ENCODE measurements around the gene NACC2.

NACC2 gene

GRCh38 chr9:135995816-135996215 lies 99.3 kb downstream of the NACC2 start:
- H2AFZ ChIP-seq (ENCODE audit: low read length, unreplicated experiment), result no peak overlapping the region
- H3K79me2 ChIP-seq (ENCODE audit: control insufficient read depth, insufficient read depth, low read length, unreplicated experiment), result no peaks in the 10 kb centered on the region
- no peak overlapping the region for H3K4me3 ChIP-seq (ENCODE audit: low read depth, low read length)
- H3K36me3 ChIP-seq (ENCODE audit: insufficient read depth, low read length), result no peaks in the 10 kb centered on the region
- peaks cover 25% of the 10 kb centered on the region for H3K4me1 ChIP-seq (ENCODE audit: control insufficient read depth, insufficient read depth, low read length, unreplicated experiment)
- no peaks in the 10 kb centered on the region for H3K27me3 ChIP-seq (ENCODE audit: insufficient read depth, low read length)
- no peak overlapping the region for H3K27ac ChIP-seq (ENCODE audit: low read depth, low read length)

GRCh38 chr9:135994501-135995192 lies 100.4 kb downstream of the NACC2 start:
- Histone ChIP-seq H3K4me1 (ENCODE audit: control insufficient read depth, insufficient read depth, low read length, unreplicated experiment) (peaks cover 25% of the 10 kb centered on the region), H3K27me3 (ENCODE audit: insufficient read depth, low read length) (no peaks in the 10 kb centered on the region), H3K79me2 (ENCODE audit: control insufficient read depth, insufficient read depth, low read length, unreplicated experiment) (no peaks in the 10 kb centered on the region), H3K36me3 (ENCODE audit: insufficient read depth, low read length) (no peaks in the 10 kb centered on the region), H3K27ac (ENCODE audit: low read depth, low read length) (no peak overlapping the region), H3K4me3 (ENCODE audit: low read depth, low read length) (no peak overlapping the region), H2AFZ (ENCODE audit: low read length, unreplicated experiment) (no peak overlapping the region)

- H3K79me2 ChIP-seq (ENCODE audit: control insufficient read depth, insufficient read depth, low read length, unreplicated experiment), result no peaks in the 10 kb centered on the region
- H3K27me3 ChIP-seq (ENCODE audit: insufficient read depth, low read length), result no peaks in the 10 kb centered on the region
- no peak overlapping the region for H3K27ac ChIP-seq (ENCODE audit: low read depth, low read length)
- H3K4me3 ChIP-seq (ENCODE audit: low read depth, low read length), result no peak overlapping the region
- peaks cover 25% of the 10 kb centered on the region for H3K4me1 ChIP-seq (ENCODE audit: control insufficient read depth, insufficient read depth, low read length, unreplicated experiment)
- H2AFZ ChIP-seq (ENCODE audit: low read length, unreplicated experiment), result no peak overlapping the region
- H3K36me3 ChIP-seq (ENCODE audit: insufficient read depth, low read length), result no peaks in the 10 kb centered on the region
Measured at GRCh38 chr9:135993765-135994500, 101.2 kb downstream of the NACC2 start.

- H3K4me1 ChIP-seq (ENCODE audit: control insufficient read depth, insufficient read depth, low read length, unreplicated experiment), result peaks cover 25% of the 10 kb centered on the region
- H2AFZ ChIP-seq (ENCODE audit: low read length, unreplicated experiment), result no peak overlapping the region
- H3K79me2 ChIP-seq (ENCODE audit: control insufficient read depth, insufficient read depth, low read length, unreplicated experiment), result no peaks in the 10 kb centered on the region
- H3K27me3 ChIP-seq (ENCODE audit: insufficient read depth, low read length), result no peaks in the 10 kb centered on the region
- peak overlapping the region; percentile 58; the same call in 1 of the 2 replicates for H3K4me3 ChIP-seq (ENCODE audit: low read depth, low read length)
- H3K27ac ChIP-seq (ENCODE audit: low read depth, low read length), result peak overlapping the region; percentile 23; the same call in 1 of the 2 replicates
- no peaks in the 10 kb centered on the region for H3K36me3 ChIP-seq (ENCODE audit: insufficient read depth, low read length)
Measured at GRCh38 chr9:135993409-135993742, 101.7 kb downstream of the NACC2 start.

GRCh38 chr9:135992486-135993408 lies 102.3 kb downstream of the NACC2 start:
- Histone ChIP-seq H3K36me3 (ENCODE audit: insufficient read depth, low read length) (no peaks in the 10 kb centered on the region), H3K27me3 (ENCODE audit: insufficient read depth, low read length) (no peaks in the 10 kb centered on the region), H3K79me2 (ENCODE audit: control insufficient read depth, insufficient read depth, low read length, unreplicated experiment) (no peaks in the 10 kb centered on the region), H2AFZ (ENCODE audit: low read length, unreplicated experiment) (peak overlapping the region; percentile 11), H3K4me3 (ENCODE audit: low read depth, low read length) (peak overlapping the region; percentile 58), H3K27ac (ENCODE audit: low read depth, low read length) (peak overlapping the region; percentile 23), H3K4me1 (ENCODE audit: control insufficient read depth, insufficient read depth, low read length, unreplicated experiment) (peaks cover 25% of the 10 kb centered on the region)

- Histone ChIP-seq H2AFZ (ENCODE audit: low read length, unreplicated experiment) (no peak overlapping the region), H3K27me3 (ENCODE audit: insufficient read depth, low read length) (no peaks in the 10 kb centered on the region), H3K27ac (ENCODE audit: low read depth, low read length) (no peak overlapping the region), H3K36me3 (ENCODE audit: insufficient read depth, low read length) (no peaks in the 10 kb centered on the region), H3K4me1 (ENCODE audit: control insufficient read depth, insufficient read depth, low read length, unreplicated experiment) (peaks cover 25% of the 10 kb centered on the region), H3K4me3 (ENCODE audit: low read depth, low read length) (no peak overlapping the region), H3K79me2 (ENCODE audit: control insufficient read depth, insufficient read depth, low read length, unreplicated experiment) (no peaks in the 10 kb centered on the region)
Measured at GRCh38 chr9:135991771-135992170, 103.3 kb downstream of the NACC2 start.

- Histone ChIP-seq H3K79me2 (ENCODE audit: control insufficient read depth, insufficient read depth, low read length, unreplicated experiment) (no peaks in the 10 kb centered on the region), H3K4me1 (ENCODE audit: control insufficient read depth, insufficient read depth, low read length, unreplicated experiment) (peaks cover 25% of the 10 kb centered on the region), H3K4me3 (ENCODE audit: low read depth, low read length) (no peak overlapping the region), H3K27ac (ENCODE audit: low read depth, low read length) (no peak overlapping the region), H3K36me3 (ENCODE audit: insufficient read depth, low read length) (no peaks in the 10 kb centered on the region), H2AFZ (ENCODE audit: low read length, unreplicated experiment) (no peak overlapping the region), H3K27me3 (ENCODE audit: insufficient read depth, low read length) (no peaks in the 10 kb centered on the region)
Measured at GRCh38 chr9:135990468-135991429, 104.3 kb downstream of the NACC2 start.

GRCh38 chr9:135989722-135990467 lies 105.2 kb downstream of the NACC2 start:
- Histone ChIP-seq H3K4me3 (ENCODE audit: low read depth, low read length) (no peak overlapping the region), H3K27ac (ENCODE audit: low read depth, low read length) (no peak overlapping the region), H3K79me2 (ENCODE audit: control insufficient read depth, insufficient read depth, low read length, unreplicated experiment) (no peaks in the 10 kb centered on the region), H2AFZ (ENCODE audit: low read length, unreplicated experiment) (no peak overlapping the region), H3K4me1 (ENCODE audit: control insufficient read depth, insufficient read depth, low read length, unreplicated experiment) (peaks cover 25% of the 10 kb centered on the region), H3K27me3 (ENCODE audit: insufficient read depth, low read length) (no peaks in the 10 kb centered on the region), H3K36me3 (ENCODE audit: insufficient read depth, low read length) (no peaks in the 10 kb centered on the region)

- Histone ChIP-seq H3K79me2 (ENCODE audit: control insufficient read depth, insufficient read depth, low read length, unreplicated experiment) (no peaks in the 10 kb centered on the region), H2AFZ (ENCODE audit: low read length, unreplicated experiment) (no peak overlapping the region), H3K36me3 (ENCODE audit: insufficient read depth, low read length) (no peaks in the 10 kb centered on the region), H3K27me3 (ENCODE audit: insufficient read depth, low read length) (0 out of 2 replicates have a peak, but pooled peaks cover 6% of the 10 kb centered on the region), H3K4me1 (ENCODE audit: control insufficient read depth, insufficient read depth, low read length, unreplicated experiment) (peaks cover 19% of the 10 kb centered on the region), H3K4me3 (ENCODE audit: low read depth, low read length) (no peak overlapping the region), H3K27ac (ENCODE audit: low read depth, low read length) (no peak overlapping the region)
Measured at GRCh38 chr9:135989157-135989556, 105.9 kb downstream of the NACC2 start.
